ENCODE measurements around the gene IL17RA.
"Not testable (repeated sequence)": the region's sequence is repeated elsewhere in the genome, so short reads cannot be mapped to it uniquely, and the experiment has no call there.

IL17RA gene

DNA sequence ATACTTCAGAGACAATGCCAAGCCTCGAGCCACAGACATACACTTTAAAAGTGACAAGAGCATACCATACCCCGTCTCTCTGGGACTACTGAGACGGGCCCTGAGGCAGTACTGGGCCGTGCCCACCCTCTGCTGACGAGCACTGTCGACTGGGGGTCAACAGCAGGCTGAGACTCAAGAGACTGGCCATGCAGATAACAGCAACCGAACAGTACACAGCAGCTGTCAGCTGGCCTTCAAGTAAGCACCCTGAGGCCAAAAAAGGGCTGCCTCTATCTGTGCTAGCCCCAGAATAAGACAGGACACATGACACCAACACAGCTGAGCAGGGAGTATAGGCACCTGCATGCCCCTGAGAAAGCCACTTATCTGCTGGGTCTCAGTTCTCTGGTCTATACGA is 55.2 kb downstream of the IL17RA start:
- no peaks in the 10 kb centered on the region for H3K4me1 ChIP-seq (ENCODE audit: control insufficient read depth, insufficient read depth, low read length)
- DNase-seq (ENCODE audit: low read depth, low spot score): no peak
- H3K9me3 ChIP-seq (ENCODE audit: control insufficient read depth, insufficient read depth, low read length): no peaks in the 10 kb centered on the region
- H3K36me3 ChIP-seq (ENCODE audit: control insufficient read depth, insufficient read depth, low read length): peaks cover 38% of the 10 kb centered on the region
- H3K4me3 ChIP-seq (ENCODE audit: low read length): no peak overlapping the region
- no peak overlapping the region for H3K27ac ChIP-seq (ENCODE audit: low read length)
- no peaks in the 10 kb centered on the region for H3K27me3 ChIP-seq (ENCODE audit: control insufficient read depth, insufficient read depth, low read length)
- no CpG with 5 or more reads among the region's 8 CpGs for WGBS (ENCODE audit: insufficient coverage, insufficient read length)

DNA sequence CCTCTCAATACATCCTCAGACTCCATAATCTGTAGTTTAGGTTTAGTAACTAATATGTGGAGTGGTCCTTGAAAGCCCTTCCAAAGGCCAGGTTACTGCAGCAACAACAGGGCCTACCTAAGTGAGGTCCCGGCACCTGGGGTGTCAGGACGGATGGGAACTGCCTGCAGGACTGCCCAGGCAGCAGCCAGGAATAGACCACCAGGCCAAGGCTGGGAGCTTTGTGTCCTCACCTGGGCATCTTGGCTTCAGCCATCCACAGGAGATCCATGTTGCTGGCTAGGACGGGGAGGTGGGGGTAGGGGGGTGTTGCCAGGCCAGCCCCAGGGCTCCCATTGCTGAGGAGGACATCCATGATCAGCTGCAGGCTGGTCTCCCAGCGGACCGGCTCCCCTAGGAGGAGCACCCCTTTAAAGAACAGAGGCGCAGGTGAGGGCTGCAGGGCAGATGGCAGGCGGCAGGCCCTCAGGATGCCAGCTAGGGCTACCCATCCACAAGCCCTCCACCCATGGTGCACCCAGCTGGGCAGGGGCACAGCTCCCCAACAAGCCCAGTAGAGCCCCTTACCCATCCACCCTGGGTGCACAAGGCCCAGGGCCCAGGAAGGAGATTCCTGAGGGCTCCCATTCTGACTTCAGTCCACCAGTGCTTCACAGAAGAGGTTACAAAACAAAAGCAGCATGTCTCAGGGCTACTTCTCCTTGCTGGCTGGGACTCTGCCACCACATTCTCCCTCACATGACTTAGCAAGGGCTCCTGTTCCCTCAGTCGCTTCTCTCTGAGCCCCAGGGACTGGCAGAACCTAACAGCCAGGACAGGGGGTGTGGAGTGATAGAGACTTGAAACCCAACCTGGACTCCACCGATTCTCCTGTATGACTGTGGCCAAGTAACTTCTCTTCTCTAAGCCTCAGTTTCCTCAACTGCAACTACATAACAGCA is 56.3 kb downstream of the IL17RA start:
- Histone ChIP-seq H3K27ac (ENCODE audit: low read length) (no peak overlapping the region), H3K4me1 (ENCODE audit: control insufficient read depth, insufficient read depth, low read length) (no peaks in the 10 kb centered on the region), H3K27me3 (ENCODE audit: control insufficient read depth, insufficient read depth, low read length) (no peaks in the 10 kb centered on the region), H3K36me3 (ENCODE audit: control insufficient read depth, insufficient read depth, low read length) (peaks cover 38% of the 10 kb centered on the region), H3K4me3 (ENCODE audit: low read length) (no peak overlapping the region), H3K9me3 (ENCODE audit: control insufficient read depth, insufficient read depth, low read length) (no peaks in the 10 kb centered on the region)
- DNase-seq (ENCODE audit: low read depth, low spot score): no peak
- WGBS (ENCODE audit: insufficient coverage, insufficient read length): no CpG with 5 or more reads among the region's 9 CpGs

DNA sequence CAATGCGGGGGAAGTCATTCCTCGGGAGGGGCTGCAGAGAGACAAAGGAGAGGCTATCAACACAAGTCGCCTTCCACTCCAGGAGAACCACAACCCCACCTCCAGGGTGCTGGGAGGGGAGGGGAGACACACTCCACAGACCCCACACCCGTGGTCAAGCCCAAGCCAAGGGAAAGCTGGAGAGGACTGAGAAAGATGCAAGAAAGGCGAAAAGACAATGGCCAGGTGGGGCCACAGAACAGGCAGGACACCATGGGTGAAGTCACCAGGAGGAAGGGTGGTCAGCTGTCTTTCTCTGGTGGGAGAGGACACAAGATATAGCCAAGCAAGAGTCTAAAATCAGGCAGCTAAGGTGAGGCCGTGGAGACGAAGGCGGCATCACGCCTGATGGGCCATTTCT is 58.3 kb downstream of the IL17RA start:
- no peak overlapping the region for H3K4me3 ChIP-seq (ENCODE audit: low read length)
- H3K27me3 ChIP-seq (ENCODE audit: control insufficient read depth, insufficient read depth, low read length): no peaks in the 10 kb centered on the region
- no peaks in the 10 kb centered on the region for H3K9me3 ChIP-seq (ENCODE audit: control insufficient read depth, insufficient read depth, low read length)
- no peaks in the 10 kb centered on the region for H3K4me1 ChIP-seq (ENCODE audit: control insufficient read depth, insufficient read depth, low read length)
- no peak overlapping the region for H3K27ac ChIP-seq (ENCODE audit: low read length)
- H3K36me3 ChIP-seq (ENCODE audit: control insufficient read depth, insufficient read depth, low read length): peaks cover 31% of the 10 kb centered on the region
- no peak for DNase-seq (ENCODE audit: low read depth, low spot score)
- WGBS (ENCODE audit: insufficient coverage, insufficient read length): no CpG with 5 or more reads among the region's 9 CpGs

DNA sequence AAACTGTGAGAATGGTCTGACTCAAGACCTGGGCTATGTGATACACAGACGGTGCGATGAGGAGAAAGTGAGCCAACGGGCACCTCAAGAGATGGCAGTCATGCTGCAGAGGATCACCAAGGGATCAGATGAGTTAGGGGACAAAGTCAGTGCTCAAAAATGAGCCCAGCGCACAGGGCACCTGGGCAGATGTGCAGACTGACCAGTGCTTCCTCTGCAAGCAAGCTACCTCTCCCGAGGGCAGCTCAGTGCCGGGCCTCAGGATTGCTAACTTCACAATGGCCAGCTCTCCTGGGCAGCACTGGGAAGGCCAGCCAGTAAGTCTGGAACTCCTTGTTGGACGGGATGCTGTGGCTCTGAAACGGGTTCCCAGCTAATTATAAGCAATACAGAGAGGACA is 59.0 kb downstream of the IL17RA start:
- no peak overlapping the region for H3K27ac ChIP-seq (ENCODE audit: low read length)
- H3K36me3 ChIP-seq (ENCODE audit: control insufficient read depth, insufficient read depth, low read length): peaks cover 31% of the 10 kb centered on the region
- no peaks in the 10 kb centered on the region for H3K27me3 ChIP-seq (ENCODE audit: control insufficient read depth, insufficient read depth, low read length)
- no peaks in the 10 kb centered on the region for H3K4me1 ChIP-seq (ENCODE audit: control insufficient read depth, insufficient read depth, low read length)
- no CpG with 5 or more reads among the region's 8 CpGs for WGBS (ENCODE audit: insufficient coverage, insufficient read length)
- no peak overlapping the region for H3K4me3 ChIP-seq (ENCODE audit: low read length)
- DNase-seq (ENCODE audit: low read depth, low spot score): no peak
- no peaks in the 10 kb centered on the region for H3K9me3 ChIP-seq (ENCODE audit: control insufficient read depth, insufficient read depth, low read length)

DNA sequence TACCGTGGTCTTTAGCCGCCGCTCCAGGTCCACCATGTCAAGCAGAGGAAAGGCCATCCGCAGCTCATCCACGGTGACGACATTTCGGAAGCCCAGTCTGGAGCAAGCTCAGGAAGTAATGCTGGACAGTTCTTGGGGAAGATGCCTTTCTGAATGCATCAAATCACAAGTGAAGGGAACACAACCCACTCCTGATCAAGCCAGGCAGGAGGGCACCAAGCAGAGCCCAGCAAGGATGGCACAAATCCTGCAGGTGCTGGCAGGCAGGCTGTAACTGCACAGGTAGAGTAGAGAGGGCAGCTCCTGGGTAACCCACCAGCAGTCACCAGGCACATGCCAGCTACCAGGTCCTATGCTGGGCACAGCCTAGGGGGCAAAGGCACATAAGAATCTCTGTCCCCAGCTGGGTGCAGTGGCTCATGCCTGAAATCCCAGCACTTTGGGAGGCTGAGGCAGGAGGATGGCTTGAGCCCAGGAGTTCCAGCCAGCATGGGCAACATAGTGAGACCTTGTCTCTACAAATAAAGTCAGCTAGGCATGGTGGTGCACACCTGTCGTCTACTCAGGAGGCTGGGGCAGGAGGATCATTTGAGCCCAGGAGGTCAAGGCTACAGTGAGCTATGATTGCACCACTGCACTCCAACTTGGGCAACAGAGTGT is 60.4 kb downstream of the IL17RA start:
- no peaks in the 10 kb centered on the region for H3K27me3 ChIP-seq (ENCODE audit: control insufficient read depth, insufficient read depth, low read length)
- H3K9me3 ChIP-seq (ENCODE audit: control insufficient read depth, insufficient read depth, low read length): no peaks in the 10 kb centered on the region
- no CpG with 5 or more reads among the region's 8 CpGs for WGBS (ENCODE audit: insufficient coverage, insufficient read length)
- no peak for DNase-seq (ENCODE audit: low read depth, low spot score)
- no peak overlapping the region for H3K27ac ChIP-seq (ENCODE audit: low read length)
- no peak overlapping the region for H3K4me3 ChIP-seq (ENCODE audit: low read length)
- H3K36me3 ChIP-seq (ENCODE audit: control insufficient read depth, insufficient read depth, low read length): peaks cover 28% of the 10 kb centered on the region
- H3K4me1 ChIP-seq (ENCODE audit: control insufficient read depth, insufficient read depth, low read length): no peaks in the 10 kb centered on the region

DNA sequence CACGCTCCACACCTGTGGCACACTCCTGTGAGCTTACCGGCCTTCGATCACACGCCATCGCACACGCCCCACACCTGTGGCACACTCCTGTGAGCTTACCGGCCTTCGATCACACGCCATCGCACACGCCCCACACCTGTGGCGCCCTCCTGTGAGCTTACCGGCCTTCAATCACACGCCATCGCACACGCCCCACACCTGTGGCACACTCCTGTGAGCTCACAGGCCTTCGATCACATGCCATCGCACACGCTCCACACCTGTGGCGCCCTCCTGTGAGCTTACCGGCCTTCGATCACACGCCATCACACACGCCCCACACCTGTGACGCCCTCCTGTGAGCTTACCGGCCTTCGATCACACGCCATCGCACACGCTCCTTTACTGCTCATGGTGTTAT is 62.7 kb downstream of the IL17RA start:
- not testable (repeated sequence) for H3K27me3 ChIP-seq (ENCODE audit: control insufficient read depth, insufficient read depth, low read length); H3K9me3 ChIP-seq (ENCODE audit: control insufficient read depth, insufficient read depth, low read length); H3K4me3 ChIP-seq (ENCODE audit: low read length); DNase-seq (ENCODE audit: low read depth, low spot score); H3K4me1 ChIP-seq (ENCODE audit: control insufficient read depth, insufficient read depth, low read length); H3K27ac ChIP-seq (ENCODE audit: low read length)
- no CpG with 5 or more reads among the region's 30 CpGs for WGBS (ENCODE audit: insufficient coverage, insufficient read length)
- peaks cover 17% of the 10 kb centered on the region for H3K36me3 ChIP-seq (ENCODE audit: control insufficient read depth, insufficient read depth, low read length)

DNA sequence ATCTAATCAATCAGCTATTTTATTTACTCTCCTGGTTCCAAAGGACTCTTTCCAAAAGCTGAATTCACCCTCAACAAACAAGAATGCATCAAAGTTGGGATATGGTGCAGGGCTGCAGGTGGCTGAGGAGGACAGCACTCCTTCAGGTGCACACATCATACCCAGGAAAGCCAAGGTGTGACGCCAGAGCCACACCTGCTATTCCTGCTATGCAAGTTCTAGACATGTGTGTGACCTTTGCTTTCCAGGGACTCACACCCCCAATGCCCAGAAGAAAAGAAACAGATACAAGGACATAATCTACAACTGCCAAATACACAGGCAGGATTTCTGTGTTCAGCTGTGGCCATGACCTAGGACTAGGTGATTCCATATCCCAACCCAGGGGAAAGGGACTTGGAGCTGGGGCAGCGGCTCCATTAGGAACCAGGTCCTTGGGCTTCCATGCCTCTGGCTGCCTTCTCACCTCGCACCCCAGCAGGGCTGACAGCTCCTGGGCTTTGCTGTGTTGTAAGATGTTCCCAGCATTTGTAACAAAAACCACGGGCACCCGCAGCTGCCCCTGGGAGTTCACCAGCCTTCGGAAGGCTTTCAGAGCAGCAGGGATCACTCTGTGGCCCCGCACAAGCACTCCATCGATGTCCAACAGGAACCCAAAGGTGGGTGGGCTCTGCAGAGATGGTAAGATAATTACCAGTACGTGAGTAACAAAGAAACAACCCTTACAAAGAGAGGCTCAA is 64.4 kb downstream of the IL17RA start:
- no CpG with 5 or more reads among the region's 9 CpGs for WGBS (ENCODE audit: insufficient coverage, insufficient read length)
- no peaks in the 10 kb centered on the region for H3K27me3 ChIP-seq (ENCODE audit: control insufficient read depth, insufficient read depth, low read length)
- no peak overlapping the region for H3K4me3 ChIP-seq (ENCODE audit: low read length)
- no peaks in the 10 kb centered on the region for H3K9me3 ChIP-seq (ENCODE audit: control insufficient read depth, insufficient read depth, low read length)
- no peak overlapping the region for H3K27ac ChIP-seq (ENCODE audit: low read length)
- DNase-seq (ENCODE audit: low read depth, low spot score): no peak
- peaks cover 8% of the 10 kb centered on the region; the same call in 1 of the 2 replicates for H3K36me3 ChIP-seq (ENCODE audit: control insufficient read depth, insufficient read depth, low read length)
- no peaks in the 10 kb centered on the region for H3K4me1 ChIP-seq (ENCODE audit: control insufficient read depth, insufficient read depth, low read length)

DNA sequence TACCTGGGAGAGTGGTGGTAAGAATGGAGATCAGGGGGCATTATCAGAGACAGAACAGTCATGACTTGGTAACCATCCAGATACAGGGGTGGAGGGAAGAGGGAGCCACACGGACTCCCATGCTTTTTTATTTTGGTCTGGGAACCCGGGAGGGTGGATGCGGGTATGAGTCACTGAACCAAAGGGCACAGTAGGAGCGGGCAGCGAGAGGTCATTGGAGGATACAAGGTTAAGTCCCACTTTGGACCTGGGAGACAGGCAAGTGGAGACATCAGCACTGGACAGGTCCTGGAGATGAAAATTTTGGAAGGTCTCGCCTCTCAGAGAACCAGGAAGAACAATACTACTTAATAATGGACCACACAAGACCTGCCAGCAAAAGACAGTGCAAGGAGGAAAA is 67.5 kb downstream of the IL17RA start:
- Histone ChIP-seq H3K27me3 (ENCODE audit: control insufficient read depth, insufficient read depth, low read length) (no peaks in the 10 kb centered on the region), H3K4me3 (ENCODE audit: low read length) (no peak overlapping the region), H3K4me1 (ENCODE audit: control insufficient read depth, insufficient read depth, low read length) (no peaks in the 10 kb centered on the region), H3K9me3 (ENCODE audit: control insufficient read depth, insufficient read depth, low read length) (no peaks in the 10 kb centered on the region), H3K36me3 (ENCODE audit: control insufficient read depth, insufficient read depth, low read length) (peaks cover 3% of the 10 kb centered on the region; the same call in 1 of the 2 replicates), H3K27ac (ENCODE audit: low read length) (no peak overlapping the region)
- DNase-seq (ENCODE audit: low read depth, low spot score): no peak
- WGBS (ENCODE audit: insufficient coverage, insufficient read length): no CpG with 5 or more reads among the region's 6 CpGs

DNA sequence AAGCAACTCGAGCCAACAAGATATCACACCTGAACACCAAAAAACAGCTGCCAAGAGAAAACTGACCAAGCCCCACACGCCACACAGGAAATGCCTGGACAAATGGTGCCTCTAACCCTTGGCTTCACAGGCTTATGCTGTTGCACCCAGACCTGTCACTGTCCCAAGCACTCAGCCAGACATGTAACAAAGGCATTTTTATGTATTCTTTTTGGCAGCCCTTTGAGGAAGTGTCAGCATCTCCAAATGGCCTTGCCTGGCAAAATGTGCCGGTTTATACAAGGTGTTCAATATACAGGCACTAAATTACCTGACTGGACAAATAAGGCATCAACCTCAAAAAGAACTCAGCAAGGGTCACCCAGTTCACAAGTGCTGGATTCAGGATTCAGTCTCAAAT is 68.2 kb downstream of the IL17RA start:
- H3K4me1 ChIP-seq (ENCODE audit: control insufficient read depth, insufficient read depth, low read length): no peaks in the 10 kb centered on the region

DNA sequence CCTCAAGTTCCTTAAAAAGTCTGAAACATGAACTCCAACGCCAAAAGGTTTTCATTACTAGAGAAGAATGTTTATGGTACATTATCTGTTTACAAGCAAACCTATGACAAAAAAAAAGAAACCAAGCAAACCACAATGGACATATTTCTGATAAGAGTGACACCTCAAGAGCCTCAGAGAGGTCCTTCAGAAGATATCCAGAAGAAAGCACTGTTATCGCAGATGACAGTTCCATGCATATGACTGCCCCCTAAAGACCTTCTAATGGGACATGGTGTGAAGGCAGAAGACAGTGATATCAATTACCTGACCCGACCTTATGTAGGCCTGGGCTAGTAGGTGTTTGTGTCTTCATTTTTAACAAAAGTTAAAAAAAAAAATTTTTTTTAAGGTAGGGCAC is 71.1 kb downstream of the IL17RA start:
- H3K4me3 ChIP-seq (ENCODE audit: low read length): no peak overlapping the region

More for the DNA sequence above, 68.2 kb downstream of the IL17RA start:
- no peaks in the 10 kb centered on the region for H3K9me3 ChIP-seq (ENCODE audit: control insufficient read depth, insufficient read depth, low read length)
- no peak overlapping the region for H3K27ac ChIP-seq (ENCODE audit: low read length)
- no peak overlapping the region for H3K4me3 ChIP-seq (ENCODE audit: low read length)
- DNase-seq (ENCODE audit: low read depth, low spot score): no peak
- H3K36me3 ChIP-seq (ENCODE audit: control insufficient read depth, insufficient read depth, low read length): no peaks in the 10 kb centered on the region
- no peaks in the 10 kb centered on the region for H3K27me3 ChIP-seq (ENCODE audit: control insufficient read depth, insufficient read depth, low read length)
- no CpG with 5 or more reads among the region's 3 CpGs for WGBS (ENCODE audit: insufficient coverage, insufficient read length)

More for the DNA sequence above, 71.1 kb downstream of the IL17RA start:
- H3K27ac ChIP-seq (ENCODE audit: low read length): no peak overlapping the region
- H3K4me1 ChIP-seq (ENCODE audit: control insufficient read depth, insufficient read depth, low read length): no peaks in the 10 kb centered on the region; the same call in 1 of the 2 replicates
- H3K36me3 ChIP-seq (ENCODE audit: control insufficient read depth, insufficient read depth, low read length): no peaks in the 10 kb centered on the region
- WGBS (ENCODE audit: insufficient coverage, insufficient read length): no CpG with 5 or more reads among the region's 3 CpGs
- no peak for DNase-seq (ENCODE audit: low read depth, low spot score)
- H3K9me3 ChIP-seq (ENCODE audit: control insufficient read depth, insufficient read depth, low read length): no peaks in the 10 kb centered on the region
- H3K27me3 ChIP-seq (ENCODE audit: control insufficient read depth, insufficient read depth, low read length): no peaks in the 10 kb centered on the region
